NCI-H2107 (cell line): ENCODE measurements around the gene PGM1.

ENCODE experiments used
- DNase-seq: peaks from one replicate; lab custom pipeline; 2025; lab: John Stamatoyannopoulos, UW

The PGM1 gene

DNA sequence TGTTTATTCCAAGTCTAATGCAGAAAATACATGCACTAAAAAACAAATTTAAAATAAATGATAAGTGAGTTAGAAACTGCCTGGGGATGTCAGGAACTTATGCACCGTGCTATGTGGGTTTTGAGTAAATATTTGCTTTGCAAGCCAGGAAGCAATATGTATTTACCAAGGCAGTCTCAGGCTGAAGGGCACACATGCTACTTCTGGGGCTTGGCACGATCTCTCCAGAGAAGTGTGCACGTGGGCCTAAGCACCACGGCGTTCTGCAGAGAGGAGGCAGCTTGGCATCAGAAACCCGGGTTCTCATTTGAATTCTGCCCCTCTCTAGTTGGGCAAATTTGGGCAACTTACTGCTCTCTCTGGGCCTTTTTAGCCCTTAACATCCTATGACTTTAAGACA is 108.0 kb downstream of the PGM1 start:
- peak; percentile 21 for DNase-seq

DNA sequence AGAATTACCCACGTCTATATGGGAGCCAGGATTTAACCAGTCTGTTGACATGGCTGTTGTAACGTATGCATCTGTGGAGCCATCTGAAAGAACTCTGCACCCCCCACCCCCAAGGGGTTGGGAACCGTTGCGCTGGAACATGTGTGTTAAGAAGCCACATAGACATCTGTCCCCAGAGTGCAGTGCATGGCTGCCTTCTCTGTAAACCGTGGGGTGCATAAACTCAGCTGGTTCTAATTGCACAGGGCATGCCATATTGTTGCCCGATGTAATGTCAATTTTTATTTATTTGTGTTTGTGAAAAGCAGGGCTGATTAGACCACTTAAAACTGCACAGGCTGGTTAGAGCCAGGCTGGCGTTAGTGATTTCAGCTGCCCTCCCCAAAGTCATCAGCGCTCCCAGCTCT is 110.5 kb downstream of the PGM1 start:
- peak; percentile 67 for DNase-seq

DNA sequence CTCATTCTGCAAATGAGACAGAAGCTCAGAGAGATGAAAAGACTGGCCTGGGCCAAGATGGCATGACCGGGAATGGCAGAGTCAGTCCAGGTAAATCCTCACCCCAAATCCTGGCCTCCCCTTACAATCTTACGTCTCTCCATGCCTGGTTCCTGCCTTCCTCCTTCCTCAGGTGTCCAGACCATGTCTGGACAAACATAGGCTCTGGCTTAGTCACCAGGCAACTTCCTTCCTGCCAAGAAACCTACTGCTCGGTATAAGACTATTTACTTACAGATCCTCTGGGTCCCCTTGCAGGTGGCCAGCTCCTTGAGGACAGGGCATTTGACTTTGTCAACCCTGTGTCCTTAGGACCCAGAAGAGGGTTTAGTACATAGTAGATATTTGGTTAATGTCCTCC is 111.2 kb downstream of the PGM1 start:
- no peak for DNase-seq

DNA sequence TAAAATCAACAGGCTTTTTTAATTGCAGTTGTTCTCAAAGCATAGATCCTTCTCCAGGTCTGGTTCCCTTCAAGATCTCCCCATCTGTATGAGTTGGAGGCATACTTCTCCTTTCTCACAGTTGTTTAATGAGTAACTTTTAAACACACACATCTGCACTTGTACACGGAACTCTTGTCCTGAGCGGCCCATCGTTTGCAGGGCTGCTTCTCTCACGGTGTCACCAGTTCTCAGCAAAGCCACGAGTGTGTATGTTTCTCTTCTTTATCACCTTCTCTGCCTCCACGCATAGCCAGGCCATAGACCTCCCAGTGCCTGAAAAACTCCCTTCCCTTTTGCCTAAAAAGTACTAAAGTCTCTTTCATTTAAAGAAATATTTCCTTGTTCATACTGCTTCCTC is 111.9 kb downstream of the PGM1 start:
- no peak for DNase-seq

DNA sequence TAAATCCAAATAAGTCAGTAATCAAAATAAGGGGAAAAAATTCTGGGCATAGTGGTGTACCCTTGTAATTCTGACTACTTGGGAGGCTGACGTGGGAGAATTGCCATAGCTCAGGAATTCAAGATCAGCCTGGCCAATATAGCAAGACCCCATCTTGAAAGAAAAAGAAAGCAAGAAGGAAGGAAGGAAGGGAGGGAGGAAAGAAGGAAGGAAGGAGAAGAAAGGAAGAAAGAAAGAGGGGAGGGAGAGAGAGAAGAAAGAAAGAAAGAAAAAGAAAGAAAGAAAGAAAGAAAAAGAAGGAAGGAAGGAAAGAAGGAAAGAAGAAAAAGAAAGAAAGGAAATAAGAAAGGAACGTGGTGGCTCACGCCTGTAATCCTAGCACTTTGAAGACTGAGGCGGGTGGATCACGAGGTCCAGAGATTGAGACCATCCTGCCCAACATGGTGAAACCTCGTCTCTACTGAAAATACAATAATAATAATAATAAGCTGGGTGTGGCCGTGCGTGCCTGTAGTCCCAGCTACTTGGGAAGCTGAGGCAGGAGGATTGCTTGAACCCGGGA is 116.1 kb downstream of the PGM1 start:
- no peak for DNase-seq
